Measurements from ENCODE around the gene CST7. TPM values are rescaled to one million over a fixed set of nuclear protein-coding genes. Genes with fewer than 3 reads are reported as not detected.

Gene CST7
- total RNA-seq, 1 donor: not detected

DNA sequence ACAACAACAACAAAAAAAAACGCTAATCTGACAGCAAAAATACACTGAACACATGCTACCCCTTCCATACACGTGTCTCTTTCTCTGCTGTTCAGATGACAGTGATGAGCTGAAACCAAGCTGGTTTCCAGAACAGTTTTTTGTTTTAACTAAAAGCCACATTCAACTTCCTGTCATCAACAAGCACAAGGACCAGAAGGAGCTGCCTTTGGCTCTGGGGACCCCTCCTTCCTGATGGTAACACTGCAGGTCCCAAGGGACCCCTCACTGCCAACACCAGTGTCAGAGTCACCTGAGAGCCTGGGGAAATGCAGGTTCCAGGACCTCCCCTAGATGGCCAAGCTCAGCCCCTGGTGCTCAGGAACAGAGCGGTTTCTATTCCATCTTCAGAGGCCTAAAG, 6.0 kb downstream of the CST7 start:
- no peak for DNase-seq (ENCODE audit: low read depth)
- TF ChIP-seq, protein P1, sequence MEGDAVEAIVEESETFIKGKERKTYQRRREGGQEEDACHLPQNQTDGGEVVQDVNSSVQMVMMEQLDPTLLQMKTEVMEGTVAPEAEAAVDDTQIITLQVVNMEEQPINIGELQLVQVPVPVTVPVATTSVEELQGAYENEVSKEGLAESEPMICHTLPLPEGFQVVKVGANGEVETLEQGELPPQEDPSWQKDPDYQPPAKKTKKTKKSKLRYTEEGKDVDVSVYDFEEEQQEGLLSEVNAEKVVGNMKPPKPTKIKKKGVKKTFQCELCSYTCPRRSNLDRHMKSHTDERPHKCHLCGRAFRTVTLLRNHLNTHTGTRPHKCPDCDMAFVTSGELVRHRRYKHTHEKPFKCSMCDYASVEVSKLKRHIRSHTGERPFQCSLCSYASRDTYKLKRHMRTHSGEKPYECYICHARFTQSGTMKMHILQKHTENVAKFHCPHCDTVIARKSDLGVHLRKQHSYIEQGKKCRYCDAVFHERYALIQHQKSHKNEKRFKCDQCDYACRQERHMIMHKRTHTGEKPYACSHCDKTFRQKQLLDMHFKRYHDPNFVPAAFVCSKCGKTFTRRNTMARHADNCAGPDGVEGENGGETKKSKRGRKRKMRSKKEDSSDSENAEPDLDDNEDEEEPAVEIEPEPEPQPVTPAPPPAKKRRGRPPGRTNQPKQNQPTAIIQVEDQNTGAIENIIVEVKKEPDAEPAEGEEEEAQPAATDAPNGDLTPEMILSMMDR (IDR thresholded peaks at IDR 0.05; ENCODE audit: insufficient read depth, low read length): no peak

DNA sequence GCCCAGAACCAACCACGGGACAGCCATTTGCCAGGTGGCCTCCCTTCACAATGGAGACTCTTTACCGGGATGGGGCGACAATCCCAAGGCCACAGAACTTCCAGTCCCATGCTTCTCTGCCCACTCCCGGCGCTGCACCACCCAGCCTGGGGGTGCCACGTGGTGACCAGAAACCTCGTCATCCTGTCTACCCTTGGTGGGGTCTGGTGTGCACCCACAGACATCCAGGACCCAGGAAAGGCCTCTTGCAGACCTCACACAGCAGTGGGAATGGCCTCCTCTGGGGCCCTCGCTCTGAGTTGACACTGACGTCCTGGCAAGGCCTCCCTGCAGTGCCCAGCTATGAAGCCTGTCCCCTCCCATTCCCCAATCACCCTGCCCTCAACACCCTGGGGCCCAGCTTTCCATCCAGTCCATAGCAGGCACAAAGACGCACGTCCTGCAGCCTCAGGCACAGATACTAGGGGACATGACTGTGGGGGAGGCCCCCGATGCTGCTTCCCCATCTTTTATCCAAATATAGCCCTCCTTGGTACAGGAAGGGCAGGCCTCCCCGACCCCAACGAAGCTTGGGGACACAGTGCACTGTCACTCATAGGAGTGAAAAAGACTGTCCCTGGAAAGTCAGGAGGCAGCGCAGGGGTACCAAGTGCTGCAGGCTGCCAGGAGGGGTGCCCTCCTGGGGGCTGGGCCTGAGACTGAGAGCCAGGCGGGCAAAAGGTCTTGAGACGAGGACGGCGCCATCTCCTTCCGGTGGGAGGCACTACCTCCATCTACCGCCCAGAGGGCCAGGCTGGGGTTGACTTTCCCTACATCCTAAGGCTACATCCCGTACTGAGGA, 7.2 kb downstream of the CST7 start:
- DNase-seq (ENCODE audit: low read depth): no peak
- H3K4me3 ChIP-seq (ENCODE audit: low read depth, low read length): no peak overlapping the region
- TF ChIP-seq, protein P1 (IDR thresholded peaks at IDR 0.05; ENCODE audit: insufficient read depth, low read length): no peak

More for the DNA sequence above, 6.0 kb downstream of the CST7 start:
- no peak overlapping the region for H3K4me3 ChIP-seq (ENCODE audit: low read depth, low read length)

DNA sequence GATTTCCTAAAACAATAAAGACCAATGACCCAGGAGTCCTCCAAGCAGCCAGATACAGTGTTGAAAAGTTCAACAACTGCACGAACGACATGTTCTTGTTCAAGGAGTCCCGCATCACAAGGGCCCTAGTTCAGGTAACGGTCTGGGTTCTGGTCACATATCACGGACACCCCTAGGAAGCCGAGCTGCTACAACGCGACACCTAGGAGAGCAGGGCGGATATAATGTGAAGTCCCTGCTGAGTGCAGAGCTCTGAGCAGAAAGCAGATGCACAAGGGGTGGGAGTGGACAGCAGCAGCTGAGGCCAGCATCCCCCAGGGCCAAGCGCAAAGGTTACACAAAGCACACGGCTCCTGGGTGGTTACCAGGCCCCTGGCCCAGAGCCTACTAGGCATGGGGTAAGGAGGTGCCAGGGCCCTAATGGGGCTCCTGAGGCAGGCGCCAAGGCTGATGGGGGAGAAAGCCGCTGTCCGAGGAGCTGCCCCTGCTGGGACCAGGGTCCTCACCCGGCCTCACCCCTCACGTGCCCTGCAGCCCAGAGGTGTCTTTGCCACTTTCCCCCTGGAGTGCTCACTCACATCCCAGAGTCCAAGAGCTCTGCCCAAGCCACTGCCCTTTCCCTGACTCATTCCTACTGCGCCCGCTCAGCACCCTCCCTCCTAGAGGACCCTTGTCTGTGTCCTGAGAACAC, 8.4 kb downstream of the CST7 start:
- TF ChIP-seq, protein P1 (IDR thresholded peaks at IDR 0.05; ENCODE audit: insufficient read depth, low read length): no peak
- no peak overlapping the region for H3K4me3 ChIP-seq (ENCODE audit: low read depth, low read length)
- no peak for DNase-seq (ENCODE audit: low read depth)

DNA sequence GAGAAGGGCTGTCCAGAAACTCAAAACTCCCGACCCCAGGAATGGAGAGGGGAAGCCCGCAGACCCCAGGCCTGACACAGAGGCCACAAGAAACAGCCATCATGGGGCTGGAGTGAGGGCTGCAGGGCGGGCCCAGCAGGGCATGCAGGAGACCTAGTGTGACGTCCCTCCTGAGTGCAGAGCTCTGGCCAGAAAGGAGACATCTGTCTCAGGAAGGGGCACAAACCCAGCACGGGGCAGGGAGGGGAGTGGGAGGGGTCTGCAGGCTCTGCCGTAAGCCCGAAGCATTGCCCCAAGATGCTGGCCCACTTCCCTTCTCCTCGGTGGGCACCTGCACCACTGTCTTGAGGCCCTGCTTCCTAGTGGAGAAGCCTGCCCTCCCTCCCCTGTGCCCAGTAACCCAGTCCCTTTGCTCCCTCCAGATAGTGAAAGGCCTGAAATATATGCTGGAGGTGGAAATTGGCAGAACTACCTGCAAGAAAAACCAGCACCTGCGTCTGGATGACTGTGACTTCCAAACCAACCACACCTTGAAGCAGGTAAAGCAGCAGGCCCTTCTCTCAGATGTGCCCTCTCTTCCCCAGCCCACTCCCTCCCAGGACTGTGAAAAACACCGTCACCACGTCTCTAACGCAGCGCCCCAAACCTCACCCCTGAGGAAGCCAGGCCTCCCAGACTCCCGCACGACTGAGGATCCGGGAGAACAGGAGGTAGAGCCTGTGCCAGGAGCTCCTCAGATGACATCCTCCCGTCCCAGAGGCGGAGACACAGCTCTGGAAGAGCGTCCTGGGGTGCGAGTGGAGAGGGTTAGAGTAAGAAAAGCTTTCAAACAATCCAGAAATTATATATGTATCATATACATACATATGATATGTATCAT, 9.7 kb downstream of the CST7 start:
- DNase-seq (ENCODE audit: low read depth): no peak
- H3K4me3 ChIP-seq (ENCODE audit: low read depth, low read length): no peak overlapping the region
- TF ChIP-seq, protein P1 (IDR thresholded peaks at IDR 0.05; ENCODE audit: insufficient read depth, low read length): no peak

DNA sequence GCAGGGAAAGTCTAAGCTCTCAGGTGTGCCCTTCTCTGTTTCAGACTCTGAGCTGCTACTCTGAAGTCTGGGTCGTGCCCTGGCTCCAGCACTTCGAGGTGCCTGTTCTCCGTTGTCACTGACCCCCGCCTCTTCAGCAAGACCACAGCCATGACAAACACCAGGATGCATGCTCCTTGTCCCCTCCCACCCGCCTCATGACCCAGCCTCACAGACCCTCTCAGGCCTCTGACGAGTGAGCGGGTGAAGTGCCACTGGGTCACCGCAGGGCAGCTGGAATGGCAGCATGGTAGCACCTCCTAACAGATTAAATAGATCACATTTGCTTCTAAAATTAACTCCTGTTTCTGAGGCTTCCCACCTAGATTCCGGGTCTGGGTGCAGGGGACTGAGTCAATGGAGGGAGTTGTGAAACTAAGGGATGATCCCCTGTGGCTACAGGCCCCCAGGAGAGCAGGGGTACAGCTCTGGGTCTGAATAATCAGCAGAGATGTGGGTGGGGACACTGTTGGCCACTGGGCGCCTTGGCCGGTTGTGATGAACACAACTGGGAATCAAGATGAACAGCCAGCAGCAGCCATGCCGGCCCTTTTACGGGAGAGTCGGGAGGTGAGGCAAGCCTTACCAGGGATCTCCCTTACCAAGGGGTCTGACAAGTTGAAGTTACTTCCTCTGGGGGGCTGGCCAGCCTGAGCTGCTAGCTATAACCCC, 10.7 kb downstream of the CST7 start:
- no peak overlapping the region for H3K4me3 ChIP-seq (ENCODE audit: low read depth, low read length)
- TF ChIP-seq, protein P1 (IDR thresholded peaks at IDR 0.05; ENCODE audit: insufficient read depth, low read length): no peak
- no peak for DNase-seq (ENCODE audit: low read depth)

DNA sequence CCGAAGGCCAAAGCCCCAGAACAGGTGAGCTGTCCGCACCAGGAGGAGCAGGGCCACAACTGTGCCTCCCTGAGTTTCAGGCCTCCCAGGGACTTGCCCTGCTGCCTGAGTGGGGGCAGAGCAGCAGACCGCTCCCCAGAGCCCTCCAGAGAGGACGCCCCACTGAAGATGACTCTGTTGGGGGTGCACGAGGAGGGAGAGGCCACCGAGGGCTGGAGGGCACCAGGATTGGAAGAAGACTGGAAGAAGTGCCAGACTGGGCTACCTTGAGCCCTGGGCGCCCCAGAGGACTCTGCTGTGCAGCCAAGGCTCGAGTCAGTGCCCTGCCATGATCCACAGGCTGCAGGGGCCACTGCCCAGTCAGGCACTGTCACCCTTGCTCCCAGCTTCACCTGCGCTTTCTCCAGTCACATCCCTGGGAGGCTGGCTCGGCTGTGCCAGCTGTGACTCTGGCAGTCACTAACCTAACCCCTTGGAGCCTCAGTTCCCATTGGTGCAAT, 11.3 kb downstream of the CST7 start:
- DNase-seq (ENCODE audit: low read depth): no peak
- no peak overlapping the region for H3K4me3 ChIP-seq (ENCODE audit: low read depth, low read length)
- TF ChIP-seq, protein P1 (IDR thresholded peaks at IDR 0.05; ENCODE audit: insufficient read depth, low read length): no peak

Measured in fibroblast of the aortic adventitia (primary cell).